Dermis blood vessel endothelial cell (primary cell): ENCODE data around the gene SAMD8. TPM values are rescaled to one million over a fixed set of nuclear protein-coding genes. Genes with fewer than 3 reads are reported as not detected.
"Not testable (repeated sequence)": the region's sequence is repeated elsewhere in the genome, so short reads cannot be mapped to it uniquely, and the experiment has no call there.

Experiments used
- DNase-seq: peaks from one replicate; pipeline ENCODE4 v3.0.0; 2010
- total RNA-seq: library from RNA; depleted of rRNA; stranded (reverse); fragments of >200 nt; gene quantifications from 2 replicates; pipeline ENCODE4 v1.2.3, GENCODE V29; 2014

SAMD8 gene
- total RNA-seq, 1 donor from 2014 or later: 34.9 TPM

- DNase-seq: no peak
Observed at GRCh38 chr10:75086278-75086934, 25.1 kb upstream of the SAMD8 start.

- no peak for DNase-seq
Observed at GRCh38 chr10:75088640-75089039, 22.8 kb upstream of the SAMD8 start.

DNA sequence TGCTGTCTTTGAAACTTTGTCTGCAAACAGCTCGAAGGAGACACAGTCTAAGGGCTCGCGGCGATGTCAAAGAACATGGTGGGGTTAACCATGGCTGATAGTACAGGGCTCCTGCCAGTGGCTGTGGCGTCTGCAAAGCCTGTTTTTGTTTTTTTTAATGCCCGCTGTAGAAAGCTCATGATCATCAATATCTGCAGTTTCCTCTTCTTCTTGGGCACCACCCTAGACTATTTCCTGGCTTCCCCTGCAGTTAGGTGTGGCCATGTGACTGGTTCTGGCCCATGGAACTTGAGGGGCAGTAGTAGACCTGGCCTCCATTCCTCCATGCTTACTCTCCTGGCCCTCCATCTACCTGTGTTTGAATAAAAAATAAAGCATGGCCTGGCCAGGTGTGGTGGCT, 21.8 kb upstream of the SAMD8 start:
- no peak for DNase-seq

- DNase-seq: no peak
Observed at GRCh38 chr10:75091146-75091545, 20.3 kb upstream of the SAMD8 start.

GRCh38 chr10:75094465-75094864, 17.0 kb upstream of the SAMD8 start:
- DNase-seq: no peak

GRCh38 chr10:75095631-75096030, 15.8 kb upstream of the SAMD8 start:
- no peak for DNase-seq

DNA sequence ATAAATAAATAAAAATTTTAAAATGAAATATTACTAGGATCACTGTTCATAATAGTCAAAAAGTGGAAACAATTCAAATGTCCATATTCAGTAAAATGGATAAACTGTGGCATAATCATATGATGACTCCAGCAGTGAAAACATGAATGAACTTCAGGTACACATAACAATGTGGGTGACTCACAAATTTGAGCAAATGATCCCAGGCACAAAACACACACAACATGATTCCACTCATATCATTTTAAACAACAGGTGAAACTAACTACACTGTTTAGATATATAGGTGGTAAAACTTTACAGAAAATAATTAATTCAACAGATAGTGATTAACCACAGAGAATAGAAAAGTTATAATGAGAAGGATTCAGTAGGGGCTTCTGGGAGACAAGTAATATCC, 14.7 kb upstream of the SAMD8 start:
- DNase-seq: no peak

DNA sequence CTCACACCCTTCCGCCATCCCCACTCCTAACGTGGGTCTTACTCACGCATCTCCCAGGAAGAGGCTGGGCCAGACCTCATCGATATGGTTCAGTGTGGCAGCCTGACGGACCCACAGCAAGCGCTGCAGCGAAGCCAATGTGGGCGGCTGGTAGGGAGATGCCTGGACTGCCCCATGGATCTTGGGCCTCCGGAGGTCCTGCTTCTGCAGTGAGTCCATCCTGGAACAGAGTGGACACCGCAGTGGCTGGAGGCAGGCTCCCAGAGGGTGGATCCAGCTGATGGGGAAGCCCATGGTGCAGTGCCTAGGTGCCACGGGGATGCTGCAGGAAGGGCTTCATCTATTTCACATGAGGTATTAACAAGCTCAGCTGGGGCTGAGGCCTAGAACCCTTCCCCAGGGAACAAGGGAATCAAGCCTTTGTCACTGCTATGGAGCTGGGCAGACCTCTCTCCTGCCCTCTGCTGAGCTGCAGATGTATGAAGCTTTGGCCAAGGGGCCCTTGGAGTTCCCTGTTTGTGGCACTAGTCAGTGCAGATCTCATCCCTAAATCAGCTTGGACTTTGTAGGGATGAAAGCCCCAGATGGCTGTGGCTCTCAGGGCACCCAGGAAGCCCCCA, 13.7 kb upstream of the SAMD8 start:
- peak; percentile 37 for DNase-seq

- no peak for DNase-seq
Observed at GRCh38 chr10:75098902-75099673, 12.4 kb upstream of the SAMD8 start.

DNA sequence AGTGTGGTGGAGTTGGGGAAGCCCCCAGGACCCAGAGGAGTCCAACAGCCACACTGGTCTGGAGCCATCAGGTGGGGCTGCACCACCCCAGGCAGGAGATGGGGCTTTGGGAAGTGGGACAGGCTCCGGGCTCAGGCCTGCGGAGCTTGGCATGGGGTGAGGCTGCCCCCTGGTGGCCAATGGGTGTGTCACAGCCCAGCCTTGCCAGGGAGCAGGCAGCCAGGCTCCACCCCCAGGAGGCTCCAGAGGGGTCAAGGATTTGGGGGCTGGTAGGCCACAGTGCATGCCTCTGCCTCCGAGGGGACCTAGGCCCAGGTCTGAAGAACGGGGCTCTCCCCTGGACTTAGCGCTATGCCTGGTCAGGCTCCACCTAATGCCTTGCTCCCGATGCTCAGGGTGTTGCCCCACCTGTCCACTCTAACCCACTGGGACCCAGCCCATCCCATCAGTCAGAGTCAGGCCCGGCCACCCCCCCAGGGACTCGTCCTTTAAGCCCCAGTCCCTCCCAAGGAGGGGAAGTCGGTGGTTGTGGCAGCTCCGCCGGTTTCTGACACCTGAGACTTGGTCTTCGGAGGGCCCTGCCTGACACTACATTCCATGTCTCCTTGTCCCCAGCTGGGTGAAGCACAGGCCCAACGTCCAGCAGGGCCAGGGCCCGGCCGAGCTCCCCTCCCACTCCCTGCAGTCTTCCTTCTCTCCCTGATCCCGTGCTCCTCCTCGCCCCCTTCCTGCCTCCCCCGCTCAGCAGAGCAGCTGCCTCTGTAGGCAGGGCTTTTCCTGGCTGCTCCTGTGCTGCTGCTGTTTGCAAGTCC, 11.3 kb upstream of the SAMD8 start:
- peak; percentile 83 for DNase-seq

DNA sequence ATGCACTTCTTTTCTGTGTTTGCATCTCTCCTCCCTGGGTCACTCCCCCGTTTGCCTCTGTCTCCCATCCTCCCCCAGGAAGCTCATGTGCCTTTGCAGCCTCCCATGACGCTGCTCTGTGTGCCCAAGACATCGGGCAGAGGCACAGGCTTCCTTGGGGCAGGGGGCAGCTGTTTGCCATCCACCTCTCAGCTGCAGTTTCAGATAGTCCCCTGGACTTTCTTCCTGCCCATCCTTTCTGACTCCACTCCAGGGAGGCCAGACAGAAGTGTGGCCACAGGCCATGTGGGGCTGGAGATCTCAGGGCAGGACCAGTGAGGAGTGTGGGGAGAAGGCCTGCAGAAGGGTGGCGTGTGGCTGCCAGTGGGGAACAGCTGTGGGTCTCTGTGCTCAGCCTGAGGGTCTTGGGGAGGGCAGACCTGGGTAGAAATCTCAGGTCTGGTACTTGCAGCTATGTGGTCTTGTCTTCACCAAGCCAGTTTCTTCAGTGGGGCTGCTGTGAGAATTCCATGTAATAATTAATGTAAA, 10.6 kb upstream of the SAMD8 start:
- DNase-seq: no peak

DNA sequence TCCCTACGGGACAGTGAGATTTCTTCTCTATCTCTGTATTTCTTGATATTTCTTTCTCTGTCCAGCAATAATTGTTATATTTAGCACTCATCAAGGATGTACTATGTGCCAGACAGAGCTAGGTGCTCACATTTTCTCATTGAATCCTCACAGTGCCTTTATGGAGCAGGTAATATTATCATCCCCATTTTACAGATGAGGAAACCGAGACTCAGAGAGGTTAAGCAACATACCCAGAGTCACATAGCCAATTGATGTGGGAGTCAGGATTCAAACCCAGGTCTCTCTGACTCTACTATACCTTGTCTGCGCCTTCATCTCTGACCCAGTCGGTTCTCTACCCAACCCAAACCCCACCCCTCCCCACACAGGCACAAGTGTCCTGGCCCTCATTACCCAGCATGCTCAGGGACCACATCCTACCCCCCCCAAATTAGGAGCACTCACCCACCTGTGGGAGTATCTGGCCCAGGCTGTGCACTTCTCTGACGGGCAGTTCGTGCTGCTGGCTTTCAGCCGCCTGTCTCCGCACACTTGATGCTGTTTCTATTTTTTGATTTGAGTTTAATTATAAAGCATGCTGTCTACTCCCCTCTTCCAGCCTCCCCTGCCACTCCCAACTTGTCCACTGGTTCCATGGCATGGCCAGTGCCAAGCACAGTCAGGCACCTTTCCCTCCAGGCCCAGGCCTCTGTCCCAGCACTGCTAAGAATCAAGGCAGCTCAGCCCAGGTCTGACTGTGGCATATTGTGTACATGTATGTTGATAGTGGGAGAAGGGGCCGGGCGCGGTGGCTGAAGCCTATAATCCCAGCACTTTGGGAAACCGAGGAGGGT, 9.8 kb upstream of the SAMD8 start:
- DNase-seq: no peak

GRCh38 chr10:75102830-75103673, 8.4 kb upstream of the SAMD8 start:
- no peak for DNase-seq

- DNase-seq: no peak
Observed at GRCh38 chr10:75103881-75104686, 7.4 kb upstream of the SAMD8 start.

GRCh38 chr10:75104842-75105241, 6.6 kb upstream of the SAMD8 start:
- no peak for DNase-seq

DNA sequence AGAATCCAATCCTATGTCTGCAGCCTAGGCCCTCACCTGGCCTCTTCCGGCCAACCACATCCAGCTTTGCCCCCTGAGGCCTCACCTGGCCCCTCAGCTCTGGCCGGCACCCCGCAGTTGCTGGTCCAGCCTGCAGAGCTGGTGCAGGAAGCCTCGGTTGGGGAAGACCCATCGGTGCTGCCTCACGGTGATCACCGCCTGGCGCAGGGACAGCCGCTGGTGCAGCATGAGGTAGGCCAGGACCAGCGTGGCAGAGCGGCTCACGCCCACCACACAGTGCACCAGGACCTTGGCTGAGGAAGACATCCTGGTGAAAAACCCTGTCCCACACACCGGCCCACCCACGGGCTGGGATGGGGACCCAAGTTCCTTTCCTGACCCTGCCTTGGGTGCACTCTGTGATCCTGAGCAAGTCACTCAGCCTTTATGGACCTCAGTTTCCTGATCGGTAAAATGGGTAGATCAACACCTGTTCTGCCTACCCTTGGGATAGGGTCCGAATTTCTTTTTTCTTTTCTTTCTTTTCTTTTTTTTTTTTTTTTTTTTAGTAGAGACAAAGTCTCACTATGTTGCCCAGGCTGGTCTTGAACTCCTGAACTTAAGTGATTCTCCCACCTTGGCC, 5.8 kb upstream of the SAMD8 start:
- DNase-seq: no peak

GRCh38 chr10:75106242-75106641, 5.2 kb upstream of the SAMD8 start:
- no peak for DNase-seq

GRCh38 chr10:75106891-75107290, 4.6 kb upstream of the SAMD8 start:
- not testable (repeated sequence) for DNase-seq
